ENCODE measurements around the gene PRR33.

DNA sequence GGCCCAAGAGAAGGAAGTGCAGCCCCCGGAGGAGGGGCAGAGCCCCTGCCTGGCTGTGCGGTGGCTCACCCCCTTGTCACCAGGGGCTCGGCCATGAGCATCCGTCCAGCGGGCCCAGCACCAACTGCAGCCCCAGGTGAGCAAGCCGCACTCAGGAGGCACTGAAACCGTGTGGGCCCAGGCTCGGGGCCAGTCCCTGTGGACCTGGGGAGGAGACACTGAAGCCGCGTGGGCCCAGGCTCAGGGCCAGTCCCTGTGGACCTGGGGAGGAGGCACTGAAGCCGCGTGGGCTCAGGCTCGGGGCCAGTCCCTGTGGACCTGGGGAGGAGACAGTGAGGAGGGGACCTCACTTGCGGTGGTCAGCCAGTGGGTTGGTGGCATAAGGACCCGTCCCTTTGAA is 24.9 kb downstream of the PRR33 start:
- TF ChIP-seq, protein P1, sequence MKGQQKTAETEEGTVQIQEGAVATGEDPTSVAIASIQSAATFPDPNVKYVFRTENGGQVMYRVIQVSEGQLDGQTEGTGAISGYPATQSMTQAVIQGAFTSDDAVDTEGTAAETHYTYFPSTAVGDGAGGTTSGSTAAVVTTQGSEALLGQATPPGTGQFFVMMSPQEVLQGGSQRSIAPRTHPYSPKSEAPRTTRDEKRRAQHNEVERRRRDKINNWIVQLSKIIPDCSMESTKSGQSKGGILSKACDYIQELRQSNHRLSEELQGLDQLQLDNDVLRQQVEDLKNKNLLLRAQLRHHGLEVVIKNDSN (IDR thresholded peaks at IDR 0.05; ENCODE audit: borderline replicate concordance, extremely low read length, insufficient read depth, low read depth, low read length) = no peak
- TF ChIP-seq, protein P2, sequence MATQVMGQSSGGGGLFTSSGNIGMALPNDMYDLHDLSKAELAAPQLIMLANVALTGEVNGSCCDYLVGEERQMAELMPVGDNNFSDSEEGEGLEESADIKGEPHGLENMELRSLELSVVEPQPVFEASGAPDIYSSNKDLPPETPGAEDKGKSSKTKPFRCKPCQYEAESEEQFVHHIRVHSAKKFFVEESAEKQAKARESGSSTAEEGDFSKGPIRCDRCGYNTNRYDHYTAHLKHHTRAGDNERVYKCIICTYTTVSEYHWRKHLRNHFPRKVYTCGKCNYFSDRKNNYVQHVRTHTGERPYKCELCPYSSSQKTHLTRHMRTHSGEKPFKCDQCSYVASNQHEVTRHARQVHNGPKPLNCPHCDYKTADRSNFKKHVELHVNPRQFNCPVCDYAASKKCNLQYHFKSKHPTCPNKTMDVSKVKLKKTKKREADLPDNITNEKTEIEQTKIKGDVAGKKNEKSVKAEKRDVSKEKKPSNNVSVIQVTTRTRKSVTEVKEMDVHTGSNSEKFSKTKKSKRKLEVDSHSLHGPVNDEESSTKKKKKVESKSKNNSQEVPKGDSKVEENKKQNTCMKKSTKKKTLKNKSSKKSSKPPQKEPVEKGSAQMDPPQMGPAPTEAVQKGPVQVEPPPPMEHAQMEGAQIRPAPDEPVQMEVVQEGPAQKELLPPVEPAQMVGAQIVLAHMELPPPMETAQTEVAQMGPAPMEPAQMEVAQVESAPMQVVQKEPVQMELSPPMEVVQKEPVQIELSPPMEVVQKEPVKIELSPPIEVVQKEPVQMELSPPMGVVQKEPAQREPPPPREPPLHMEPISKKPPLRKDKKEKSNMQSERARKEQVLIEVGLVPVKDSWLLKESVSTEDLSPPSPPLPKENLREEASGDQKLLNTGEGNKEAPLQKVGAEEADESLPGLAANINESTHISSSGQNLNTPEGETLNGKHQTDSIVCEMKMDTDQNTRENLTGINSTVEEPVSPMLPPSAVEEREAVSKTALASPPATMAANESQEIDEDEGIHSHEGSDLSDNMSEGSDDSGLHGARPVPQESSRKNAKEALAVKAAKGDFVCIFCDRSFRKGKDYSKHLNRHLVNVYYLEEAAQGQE (IDR thresholded peaks at IDR 0.05; ENCODE audit: low read depth, low read length) = no peak
- no peak for TF ChIP-seq EZH2 (IDR thresholded peaks at IDR 0.05; ENCODE audit: borderline replicate concordance, control insufficient read depth, low read depth, low read length)
- no peak for TF ChIP-seq GABPA (IDR thresholded peaks at IDR 0.05; ENCODE audit: low read depth)
- no peak for TF ChIP-seq POLR2AphosphoS5 (IDR thresholded peaks at IDR 0.05; ENCODE audit: low read length)
- no peak for TF ChIP-seq HDAC6 (IDR thresholded peaks at IDR 0.05; ENCODE audit: unreplicated experiment)
- no peak for TF ChIP-seq MTA3 (IDR thresholded peaks at IDR 0.05; ENCODE audit: borderline replicate concordance, low read length)
- TF ChIP-seq PAX8 (IDR thresholded peaks at IDR 0.05) = no peak
- TF ChIP-seq, protein P3, sequence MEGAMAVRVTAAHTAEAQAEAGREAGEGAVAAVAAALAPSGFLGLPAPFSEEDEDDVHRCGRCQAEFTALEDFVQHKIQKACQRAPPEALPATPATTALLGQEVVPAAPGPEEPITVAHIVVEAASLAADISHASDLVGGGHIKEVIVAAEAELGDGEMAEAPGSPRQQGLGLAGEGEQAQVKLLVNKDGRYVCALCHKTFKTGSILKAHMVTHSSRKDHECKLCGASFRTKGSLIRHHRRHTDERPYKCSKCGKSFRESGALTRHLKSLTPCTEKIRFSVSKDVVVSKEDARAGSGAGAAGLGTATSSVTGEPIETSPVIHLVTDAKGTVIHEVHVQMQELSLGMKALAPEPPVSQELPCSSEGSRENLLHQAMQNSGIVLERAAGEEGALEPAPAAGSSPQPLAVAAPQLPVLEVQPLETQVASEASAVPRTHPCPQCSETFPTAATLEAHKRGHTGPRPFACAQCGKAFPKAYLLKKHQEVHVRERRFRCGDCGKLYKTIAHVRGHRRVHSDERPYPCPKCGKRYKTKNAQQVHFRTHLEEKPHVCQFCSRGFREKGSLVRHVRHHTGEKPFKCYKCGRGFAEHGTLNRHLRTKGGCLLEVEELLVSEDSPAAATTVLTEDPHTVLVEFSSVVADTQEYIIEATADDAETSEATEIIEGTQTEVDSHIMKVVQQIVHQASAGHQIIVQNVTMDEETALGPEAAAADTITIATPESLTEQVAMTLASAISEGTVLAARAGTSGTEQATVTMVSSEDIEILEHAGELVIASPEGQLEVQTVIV (IDR thresholded peaks at IDR 0.05; ENCODE audit: borderline replicate concordance, partially characterized antibody) = no peak
- TF ChIP-seq, protein P4, sequence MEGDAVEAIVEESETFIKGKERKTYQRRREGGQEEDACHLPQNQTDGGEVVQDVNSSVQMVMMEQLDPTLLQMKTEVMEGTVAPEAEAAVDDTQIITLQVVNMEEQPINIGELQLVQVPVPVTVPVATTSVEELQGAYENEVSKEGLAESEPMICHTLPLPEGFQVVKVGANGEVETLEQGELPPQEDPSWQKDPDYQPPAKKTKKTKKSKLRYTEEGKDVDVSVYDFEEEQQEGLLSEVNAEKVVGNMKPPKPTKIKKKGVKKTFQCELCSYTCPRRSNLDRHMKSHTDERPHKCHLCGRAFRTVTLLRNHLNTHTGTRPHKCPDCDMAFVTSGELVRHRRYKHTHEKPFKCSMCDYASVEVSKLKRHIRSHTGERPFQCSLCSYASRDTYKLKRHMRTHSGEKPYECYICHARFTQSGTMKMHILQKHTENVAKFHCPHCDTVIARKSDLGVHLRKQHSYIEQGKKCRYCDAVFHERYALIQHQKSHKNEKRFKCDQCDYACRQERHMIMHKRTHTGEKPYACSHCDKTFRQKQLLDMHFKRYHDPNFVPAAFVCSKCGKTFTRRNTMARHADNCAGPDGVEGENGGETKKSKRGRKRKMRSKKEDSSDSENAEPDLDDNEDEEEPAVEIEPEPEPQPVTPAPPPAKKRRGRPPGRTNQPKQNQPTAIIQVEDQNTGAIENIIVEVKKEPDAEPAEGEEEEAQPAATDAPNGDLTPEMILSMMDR (IDR thresholded peaks at IDR 0.05 in 2 of 3, conservative IDR thresholded peaks at IDR 0.05 in 1 of 3; ENCODE audit: control insufficient read depth in 2 of 3, extremely low read depth in 1 of 3, insufficient read depth in 1 of 3, low read depth in 3 of 3, low read length in 3 of 3) = no peak
